Measurements from ENCODE around the gene HIP1R.
"Not testable (repeated sequence)": the region's sequence is repeated elsewhere in the genome, so short reads cannot be mapped to it uniquely, and the experiment has no call there.

Gene HIP1R

GRCh38 chr12:122873540-122873939, 38.3 kb downstream of the HIP1R start:
- no peak for TF ChIP-seq CTCF (conservative IDR thresholded peaks at IDR 0.05; ENCODE audit: control insufficient read depth, insufficient read depth, low read depth, low read length)
- no peak overlapping the region for H3K4me3 ChIP-seq (ENCODE audit: control insufficient read depth, low read depth, low read length)
- DNase-seq (ENCODE audit: low read depth): no peak

GRCh38 chr12:122874081-122874480, 38.8 kb downstream of the HIP1R start:
- no peak for TF ChIP-seq CTCF (conservative IDR thresholded peaks at IDR 0.05; ENCODE audit: control insufficient read depth, insufficient read depth, low read depth, low read length)
- H3K4me3 ChIP-seq (ENCODE audit: control insufficient read depth, low read depth, low read length): no peak overlapping the region
- DNase-seq (ENCODE audit: low read depth): no peak

- TF ChIP-seq CTCF (conservative IDR thresholded peaks at IDR 0.05; ENCODE audit: control insufficient read depth, insufficient read depth, low read depth, low read length): no peak
- H3K4me3 ChIP-seq (ENCODE audit: control insufficient read depth, low read depth, low read length): no peak overlapping the region
- no peak for DNase-seq (ENCODE audit: low read depth)
Measured at GRCh38 chr12:122875590-122876220, 40.4 kb downstream of the HIP1R start.

GRCh38 chr12:122876281-122876680, 41.0 kb downstream of the HIP1R start:
- not testable (repeated sequence) for DNase-seq (ENCODE audit: low read depth)

GRCh38 chr12:122876731-122877130, 41.5 kb downstream of the HIP1R start:
- TF ChIP-seq CTCF (conservative IDR thresholded peaks at IDR 0.05; ENCODE audit: control insufficient read depth, insufficient read depth, low read depth, low read length): no peak

More at GRCh38 chr12:122876281-122876680, 41.0 kb downstream of the HIP1R start:
- not testable (repeated sequence) for H3K4me3 ChIP-seq (ENCODE audit: control insufficient read depth, low read depth, low read length)

GRCh38 chr12:122878780-122879612, 43.7 kb downstream of the HIP1R start:
- H3K4me3 ChIP-seq (ENCODE audit: control insufficient read depth, low read depth, low read length): no peak overlapping the region
- DNase-seq (ENCODE audit: low read depth): no peak
- TF ChIP-seq CTCF (conservative IDR thresholded peaks at IDR 0.05; ENCODE audit: control insufficient read depth, insufficient read depth, low read depth, low read length): no peak

More at GRCh38 chr12:122876731-122877130, 41.5 kb downstream of the HIP1R start:
- H3K4me3 ChIP-seq (ENCODE audit: control insufficient read depth, low read depth, low read length): no peak overlapping the region
- no peak for DNase-seq (ENCODE audit: low read depth)

GRCh38 chr12:122880155-122880667, 45.0 kb downstream of the HIP1R start:
- DNase-seq (ENCODE audit: low read depth): no peak
- TF ChIP-seq CTCF (conservative IDR thresholded peaks at IDR 0.05; ENCODE audit: control insufficient read depth, insufficient read depth, low read depth, low read length): no peak
- no peak overlapping the region for H3K4me3 ChIP-seq (ENCODE audit: control insufficient read depth, low read depth, low read length)
